NCI-H510A (cell line): ENCODE data around the gene PNMA1.

Experiments used
- DNase-seq: peaks from one replicate; lab custom pipeline; 2025; lab: John Stamatoyannopoulos, UW

The PNMA1 gene

DNA sequence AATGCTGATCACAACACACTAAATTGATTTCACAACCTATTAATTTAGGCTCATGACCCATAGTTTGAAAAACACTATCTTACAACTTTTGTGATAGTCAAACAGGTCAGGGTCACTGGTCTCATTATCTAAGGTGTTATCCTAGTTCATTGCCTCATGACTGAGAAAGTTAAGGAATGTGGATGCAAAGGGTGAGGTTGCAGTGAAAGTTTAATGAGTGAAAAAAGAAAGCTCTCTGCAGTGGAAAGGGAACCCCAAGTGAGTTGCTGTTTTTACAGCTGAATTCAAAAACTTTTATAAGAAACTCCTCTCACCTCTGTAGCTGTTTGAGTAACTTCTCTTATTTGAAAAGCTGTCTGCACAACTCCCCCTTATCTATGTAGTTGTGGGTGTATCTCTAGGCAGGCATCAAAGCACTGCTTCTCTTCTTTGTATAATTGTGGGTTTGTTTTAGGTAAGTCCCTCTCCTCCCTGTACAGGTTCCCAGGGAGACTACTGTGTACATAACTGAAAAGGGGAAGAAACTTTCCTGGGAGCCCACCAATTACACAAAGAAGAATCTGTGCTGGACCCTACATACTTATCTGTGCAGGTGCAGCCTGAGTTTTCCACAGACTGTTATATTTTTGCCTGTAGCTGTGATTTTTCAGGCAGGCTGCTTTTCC is 50.5 kb downstream of the PNMA1 start:
- no peak for DNase-seq

DNA sequence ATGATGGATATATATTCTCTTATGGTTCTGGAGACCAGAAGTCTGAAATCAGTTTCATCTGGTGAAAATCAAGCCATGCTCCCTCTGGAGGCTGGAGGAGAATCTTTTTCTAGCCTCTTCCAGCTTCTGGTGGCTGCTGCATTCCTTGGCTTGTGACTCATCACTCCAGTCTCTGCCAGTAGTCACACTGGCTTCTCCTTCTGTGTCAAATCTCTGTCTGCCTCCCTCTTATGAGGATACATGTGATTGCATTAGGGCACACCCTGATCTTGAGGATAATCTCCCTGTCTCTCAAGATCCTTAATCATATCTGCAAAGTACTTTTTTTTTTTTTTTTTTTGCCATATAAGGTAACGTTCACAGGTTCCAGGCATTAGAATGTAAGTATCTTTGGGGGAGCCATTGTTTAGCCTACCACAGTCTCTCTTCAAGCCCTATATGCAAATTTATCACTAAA is 51.7 kb downstream of the PNMA1 start:
- no peak for DNase-seq

DNA sequence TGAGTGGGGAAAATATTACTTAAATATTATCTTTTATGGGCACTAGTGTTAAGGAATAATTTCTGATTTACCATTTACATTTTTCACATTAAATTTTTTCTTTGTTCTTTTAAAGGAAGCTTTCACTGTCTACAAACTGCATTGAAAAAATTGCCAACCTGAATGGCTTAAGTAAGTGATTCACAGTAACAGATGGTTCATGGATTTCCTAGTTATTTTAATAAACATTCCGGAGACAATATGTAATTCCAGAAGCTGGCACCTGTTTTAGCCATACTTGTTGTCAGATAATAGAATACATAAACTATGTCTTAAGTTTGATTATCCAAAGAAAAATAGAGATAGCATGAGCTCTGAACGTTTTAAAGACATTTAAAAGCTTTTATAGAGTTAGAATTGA is 52.3 kb downstream of the PNMA1 start:
- no peak for DNase-seq
